PC-9 (cell line): ENCODE results near the gene GNG8.

ENCODE experiments used
- CTCF ChIP-seq: fragments of 200-600 bp; sonication (generic); conservative IDR thresholded peaks from 2 replicates; pipeline ENCODE4 v1.6.1; 2017; ENCODE audit warnings: mixed run types, antibody characterized with exemption, mild to moderate bottlenecking, moderate library complexity
- EZH2 ChIP-seq: fragments of 200-600 bp; sonication (generic); IDR thresholded peaks from 2 replicates; pipeline ENCODE4 v1.8.0; 2017; ENCODE audit warnings: antibody characterized with exemption, low read depth

- TF ChIP-seq CTCF, result no peak
- TF ChIP-seq EZH2, result no peak
Measured at GRCh38 chr19:46661020-46661731, 25.2 kb upstream of the GNG8 start, which contains the start of gene DACT3.
